ENCODE data around the gene OR52J3.

Gene OR52J3

GRCh38 chr11:5021996-5022395 lies 24.3 kb upstream of the OR52J3 start:
- H3K27ac ChIP-seq (ENCODE audit: extremely low read depth, low read depth, low read length) = no peak overlapping the region
- H3K36me3 ChIP-seq (ENCODE audit: control insufficient read depth in 2 of 2, insufficient read depth in 1 of 2, low read length in 2 of 2) = no peaks in the 10 kb centered on the region
- TF ChIP-seq ZFP37 (tag by site-specific recombination; IDR thresholded peaks at IDR 0.05) (no peak), ZNF449 (tag by site-specific recombination; IDR thresholded peaks at IDR 0.05) (no peak), ZNF600 (tag by site-specific recombination; IDR thresholded peaks at IDR 0.05) (no peak), ZNF292 (tag by site-specific recombination; IDR thresholded peaks at IDR 0.05; ENCODE audit: borderline replicate concordance, low read depth) (no peak), GLIS1 (tag by site-specific recombination; IDR thresholded peaks at IDR 0.05) (no peak), ZBTB10 (tag by site-specific recombination; IDR thresholded peaks at IDR 0.05) (no peak), ZNF660 (tag by site-specific recombination; IDR thresholded peaks at IDR 0.05) (no peak), ZNF621 (tag by site-specific recombination; IDR thresholded peaks at IDR 0.05) (no peak), ZFP69B (tag by site-specific recombination; IDR thresholded peaks at IDR 0.05) (no peak), ZNF148 (tag by site-specific recombination; IDR thresholded peaks at IDR 0.05; ENCODE audit: borderline replicate concordance) (no peak), MEIS1 (CRISPR knock-in tag; IDR thresholded peaks at IDR 0.05; ENCODE audit: borderline replicate concordance) (no peak), ZNF184 (tag by site-specific recombination; IDR thresholded peaks at IDR 0.05) (no peak), ZBTB1 (tag by site-specific recombination; IDR thresholded peaks at IDR 0.05) (no peak)
- H3K4me1 ChIP-seq (ENCODE audit: control insufficient read depth, insufficient read depth, low read length) = no peaks in the 10 kb centered on the region
- H3K4me3 ChIP-seq (ENCODE audit: low read depth, low read length) = no peak overlapping the region
- no peaks in the 10 kb centered on the region for H3K9me3 ChIP-seq (ENCODE audit: control insufficient read depth, insufficient read depth, low read depth, low read length)
- ChIA-PET POLR2A (no interaction called here), CTCF (interaction anchor here (0.6 to 0.9 kb wide), 2 partner anchors 18 to 1273 kb away, joined by 4 read pairs; no protein-coding TSS in a partner anchor)

- Histone ChIP-seq H3K4me3 (ENCODE audit: low read depth, low read length) (no peak overlapping the region), H3K27ac (ENCODE audit: extremely low read depth, low read depth, low read length) (no peak overlapping the region)
- CTCF ChIA-PET = no interaction called here
Measured at GRCh38 chr11:5036669-5037068, 9.7 kb upstream of the OR52J3 start.

GRCh38 chr11:5037926-5038325 lies 8.4 kb upstream of the OR52J3 start:
- Histone ChIP-seq H3K27ac (ENCODE audit: extremely low read depth, low read depth, low read length) (no peak overlapping the region), H3K9me3 (ENCODE audit: control insufficient read depth, insufficient read depth, low read depth, low read length) (no peaks in the 10 kb centered on the region), H3K4me1 (ENCODE audit: control insufficient read depth, insufficient read depth, low read length) (no peaks in the 10 kb centered on the region), H3K36me3 (ENCODE audit: control insufficient read depth in 2 of 2, insufficient read depth in 1 of 2, low read length in 2 of 2) (no peaks in the 10 kb centered on the region), H3K4me3 (ENCODE audit: low read depth, low read length) (no peak overlapping the region)
- CTCF ChIA-PET = interaction anchor here (0.7 kb wide), 1 partner anchor 14 kb away, joined by 8 read pairs; no protein-coding TSS in a partner anchor
- POLR2A ChIA-PET = no interaction called here
- TF ChIP-seq KLF10 (tag by site-specific recombination; IDR thresholded peaks at IDR 0.05) (no peak), WT1 (tag by site-specific recombination; IDR thresholded peaks at IDR 0.05) (no peak), ZNF692 (tag by site-specific recombination; IDR thresholded peaks at IDR 0.05) (no peak), KLF16 (tag by site-specific recombination; IDR thresholded peaks at IDR 0.05) (no peak), ZNF266 (tag by site-specific recombination; IDR thresholded peaks at IDR 0.05; ENCODE audit: low read depth) (no peak), ZNF843 (tag by site-specific recombination; IDR thresholded peaks at IDR 0.05) (no peak), ZNF114 (tag by site-specific recombination; IDR thresholded peaks at IDR 0.05) (no peak), KLF7 (tag by site-specific recombination; IDR thresholded peaks at IDR 0.05; ENCODE audit: borderline replicate concordance) (no peak), ZNF433 (tag by site-specific recombination; IDR thresholded peaks at IDR 0.05; ENCODE audit: low read depth) (no peak), ZNF513 (tag by site-specific recombination; IDR thresholded peaks at IDR 0.05) (no peak)

More at GRCh38 chr11:5036669-5037068, 9.7 kb upstream of the OR52J3 start:
- H3K4me1 ChIP-seq (ENCODE audit: control insufficient read depth, insufficient read depth, low read length) = no peaks in the 10 kb centered on the region
- no peaks in the 10 kb centered on the region for H3K9me3 ChIP-seq (ENCODE audit: control insufficient read depth, insufficient read depth, low read depth, low read length)
- H3K36me3 ChIP-seq (ENCODE audit: control insufficient read depth in 2 of 2, insufficient read depth in 1 of 2, low read length in 2 of 2) = no peaks in the 10 kb centered on the region
- no peak for TF ChIP-seq BCL11B (tag by site-specific recombination; IDR thresholded peaks at IDR 0.05; ENCODE audit: low read depth)
- POLR2A ChIA-PET = no interaction called here

Measured in HEK293 (cell line).